Liver (tissue), 3 donors: ENCODE measurements around the gene FOCAD.

Experiments used
- EGR1 ChIP-seq, 2 donors: IDR thresholded peaks; 2 replicates each; pipeline ENCODE4 v1.6.1; 2016 to 2018; ENCODE audit warnings: antibody characterized with exemption in 2 of 2, low read depth in 2 of 2
- FOXA1 ChIP-seq: IDR thresholded peaks from 2 replicates; pipeline ENCODE4 v1.6.1; 2016; ENCODE audit warnings: antibody characterized with exemption
- FOXA2 ChIP-seq: IDR thresholded peaks from 2 replicates; pipeline ENCODE4 v1.6.1; 2016; ENCODE audit warnings: antibody characterized with exemption
- GABPA ChIP-seq, 2 donors: IDR thresholded peaks in 1 of 2; conservative IDR thresholded peaks in 1 of 2; 2 replicates each; pipeline ENCODE4 v1.6.1; 2016; ENCODE audit warnings: antibody characterized with exemption in 2 of 2, mild to moderate bottlenecking in 1 of 2, moderate library complexity in 1 of 2
- JUND ChIP-seq, 2 donors: IDR thresholded peaks; 2 replicates each; pipeline ENCODE4 v1.6.1; 2016; ENCODE audit warnings: antibody characterized with exemption in 2 of 2
- SP1 ChIP-seq: IDR thresholded peaks from 2 replicates; pipeline ENCODE4 v1.6.1; 2018; ENCODE audit warnings: antibody characterized with exemption, mild to moderate bottlenecking
- YY1 ChIP-seq: IDR thresholded peaks from 2 replicates; pipeline ENCODE4 v1.6.1; 2016; ENCODE audit warnings: antibody characterized with exemption, mild to moderate bottlenecking
- TF ChIP-seq, protein P1 (sequence below): IDR thresholded peaks from 2 replicates; pipeline ENCODE4 v1.6.1; 2016; ENCODE audit warnings: antibody characterized with exemption, mild to moderate bottlenecking
- TF ChIP-seq, protein P2 (sequence below): fragments of 150-350 bp; IDR thresholded peaks from 2 replicates; pipeline ENCODE4 v1.5.1; 2017; ENCODE audit warnings: improper control_type of control experiment, low read depth, low read length; ENCODE audit not compliant: missing input control
- TF ChIP-seq, protein P3 (sequence below): IDR thresholded peaks from 2 replicates; pipeline ENCODE4 v1.6.1; 2016; ENCODE audit warnings: antibody characterized with exemption
- TF ChIP-seq, protein P4 (sequence below): IDR thresholded peaks from 2 replicates; pipeline ENCODE4 v1.6.1; 2016; ENCODE audit warnings: antibody characterized with exemption
- TF ChIP-seq, protein P5 (sequence below): IDR thresholded peaks from 2 replicates; pipeline ENCODE4 v1.6.1; 2016; ENCODE audit warnings: antibody characterized with exemption
- donor health status: healthy.
- donor health status: healthy.

DNA sequence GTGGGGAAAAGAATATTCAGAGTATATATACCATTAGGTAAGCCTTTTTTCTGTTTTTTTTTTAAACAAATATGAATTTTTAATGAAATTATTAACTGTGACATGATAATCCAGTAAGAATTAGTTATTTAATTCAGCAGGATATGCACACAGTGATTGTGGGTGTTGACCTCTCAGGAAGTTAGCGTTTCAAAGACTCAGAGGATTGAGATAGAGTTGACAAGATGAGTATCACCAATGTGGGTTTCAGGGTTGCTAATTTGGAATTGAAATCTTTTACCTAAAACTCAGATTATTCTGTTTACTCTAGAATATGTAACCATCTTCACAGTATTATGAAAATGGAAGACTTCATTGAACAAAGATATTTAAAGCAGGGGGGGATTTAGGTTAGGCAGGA lies 56.2 kb downstream of the FOCAD start:
- TF ChIP-seq, protein P1, sequence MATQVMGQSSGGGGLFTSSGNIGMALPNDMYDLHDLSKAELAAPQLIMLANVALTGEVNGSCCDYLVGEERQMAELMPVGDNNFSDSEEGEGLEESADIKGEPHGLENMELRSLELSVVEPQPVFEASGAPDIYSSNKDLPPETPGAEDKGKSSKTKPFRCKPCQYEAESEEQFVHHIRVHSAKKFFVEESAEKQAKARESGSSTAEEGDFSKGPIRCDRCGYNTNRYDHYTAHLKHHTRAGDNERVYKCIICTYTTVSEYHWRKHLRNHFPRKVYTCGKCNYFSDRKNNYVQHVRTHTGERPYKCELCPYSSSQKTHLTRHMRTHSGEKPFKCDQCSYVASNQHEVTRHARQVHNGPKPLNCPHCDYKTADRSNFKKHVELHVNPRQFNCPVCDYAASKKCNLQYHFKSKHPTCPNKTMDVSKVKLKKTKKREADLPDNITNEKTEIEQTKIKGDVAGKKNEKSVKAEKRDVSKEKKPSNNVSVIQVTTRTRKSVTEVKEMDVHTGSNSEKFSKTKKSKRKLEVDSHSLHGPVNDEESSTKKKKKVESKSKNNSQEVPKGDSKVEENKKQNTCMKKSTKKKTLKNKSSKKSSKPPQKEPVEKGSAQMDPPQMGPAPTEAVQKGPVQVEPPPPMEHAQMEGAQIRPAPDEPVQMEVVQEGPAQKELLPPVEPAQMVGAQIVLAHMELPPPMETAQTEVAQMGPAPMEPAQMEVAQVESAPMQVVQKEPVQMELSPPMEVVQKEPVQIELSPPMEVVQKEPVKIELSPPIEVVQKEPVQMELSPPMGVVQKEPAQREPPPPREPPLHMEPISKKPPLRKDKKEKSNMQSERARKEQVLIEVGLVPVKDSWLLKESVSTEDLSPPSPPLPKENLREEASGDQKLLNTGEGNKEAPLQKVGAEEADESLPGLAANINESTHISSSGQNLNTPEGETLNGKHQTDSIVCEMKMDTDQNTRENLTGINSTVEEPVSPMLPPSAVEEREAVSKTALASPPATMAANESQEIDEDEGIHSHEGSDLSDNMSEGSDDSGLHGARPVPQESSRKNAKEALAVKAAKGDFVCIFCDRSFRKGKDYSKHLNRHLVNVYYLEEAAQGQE = no peak
- TF ChIP-seq, protein P2, sequence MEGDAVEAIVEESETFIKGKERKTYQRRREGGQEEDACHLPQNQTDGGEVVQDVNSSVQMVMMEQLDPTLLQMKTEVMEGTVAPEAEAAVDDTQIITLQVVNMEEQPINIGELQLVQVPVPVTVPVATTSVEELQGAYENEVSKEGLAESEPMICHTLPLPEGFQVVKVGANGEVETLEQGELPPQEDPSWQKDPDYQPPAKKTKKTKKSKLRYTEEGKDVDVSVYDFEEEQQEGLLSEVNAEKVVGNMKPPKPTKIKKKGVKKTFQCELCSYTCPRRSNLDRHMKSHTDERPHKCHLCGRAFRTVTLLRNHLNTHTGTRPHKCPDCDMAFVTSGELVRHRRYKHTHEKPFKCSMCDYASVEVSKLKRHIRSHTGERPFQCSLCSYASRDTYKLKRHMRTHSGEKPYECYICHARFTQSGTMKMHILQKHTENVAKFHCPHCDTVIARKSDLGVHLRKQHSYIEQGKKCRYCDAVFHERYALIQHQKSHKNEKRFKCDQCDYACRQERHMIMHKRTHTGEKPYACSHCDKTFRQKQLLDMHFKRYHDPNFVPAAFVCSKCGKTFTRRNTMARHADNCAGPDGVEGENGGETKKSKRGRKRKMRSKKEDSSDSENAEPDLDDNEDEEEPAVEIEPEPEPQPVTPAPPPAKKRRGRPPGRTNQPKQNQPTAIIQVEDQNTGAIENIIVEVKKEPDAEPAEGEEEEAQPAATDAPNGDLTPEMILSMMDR = no peak
- TF ChIP-seq YY1 (no peak), JUND (IDR thresholded peaks at IDR 0.05) (no peak), GABPA (IDR thresholded peaks at IDR 0.05 in 1 of 2, conservative IDR thresholded peaks at IDR 0.05 in 1 of 2) (no peak), SP1 (no peak), FOXA2 (no peak), EGR1 (IDR thresholded peaks at IDR 0.05; ENCODE audit: low read depth in 2 of 2) (no peak), FOXA1 (no peak)
- TF ChIP-seq, protein P3, sequence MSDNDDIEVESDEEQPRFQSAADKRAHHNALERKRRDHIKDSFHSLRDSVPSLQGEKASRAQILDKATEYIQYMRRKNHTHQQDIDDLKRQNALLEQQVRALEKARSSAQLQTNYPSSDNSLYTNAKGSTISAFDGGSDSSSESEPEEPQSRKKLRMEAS = no peak
- TF ChIP-seq, protein P4, sequence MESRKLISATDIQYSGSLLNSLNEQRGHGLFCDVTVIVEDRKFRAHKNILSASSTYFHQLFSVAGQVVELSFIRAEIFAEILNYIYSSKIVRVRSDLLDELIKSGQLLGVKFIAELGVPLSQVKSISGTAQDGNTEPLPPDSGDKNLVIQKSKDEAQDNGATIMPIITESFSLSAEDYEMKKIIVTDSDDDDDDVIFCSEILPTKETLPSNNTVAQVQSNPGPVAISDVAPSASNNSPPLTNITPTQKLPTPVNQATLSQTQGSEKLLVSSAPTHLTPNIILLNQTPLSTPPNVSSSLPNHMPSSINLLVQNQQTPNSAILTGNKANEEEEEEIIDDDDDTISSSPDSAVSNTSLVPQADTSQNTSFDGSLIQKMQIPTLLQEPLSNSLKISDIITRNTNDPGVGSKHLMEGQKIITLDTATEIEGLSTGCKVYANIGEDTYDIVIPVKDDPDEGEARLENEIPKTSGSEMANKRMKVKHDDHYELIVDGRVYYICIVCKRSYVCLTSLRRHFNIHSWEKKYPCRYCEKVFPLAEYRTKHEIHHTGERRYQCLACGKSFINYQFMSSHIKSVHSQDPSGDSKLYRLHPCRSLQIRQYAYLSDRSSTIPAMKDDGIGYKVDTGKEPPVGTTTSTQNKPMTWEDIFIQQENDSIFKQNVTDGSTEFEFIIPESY = no peak
- TF ChIP-seq, protein P5, sequence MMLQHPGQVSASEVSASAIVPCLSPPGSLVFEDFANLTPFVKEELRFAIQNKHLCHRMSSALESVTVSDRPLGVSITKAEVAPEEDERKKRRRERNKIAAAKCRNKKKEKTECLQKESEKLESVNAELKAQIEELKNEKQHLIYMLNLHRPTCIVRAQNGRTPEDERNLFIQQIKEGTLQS = no peak
